Testis (tissue), 3 donors: ENCODE data around the gene FHIT. TPM values are rescaled to one million over a fixed set of nuclear protein-coding genes. Genes with fewer than 3 reads are reported as not detected.

ENCODE experiments used
- DNase-seq: peaks from one replicate; pipeline ENCODE4 v3.0.0-alpha.2; 2019
- H3K27ac ChIP-seq, 2 donors: fragments of 200-600 bp; sonication (generic); one replicate each; pipeline ENCODE4 v1.5.1; 2019
- H3K27me3 ChIP-seq: fragments of 200-600 bp; sonication (generic); one replicate; pipeline ENCODE4 v1.5.1; 2019
- H3K36me3 ChIP-seq: fragments of 200-600 bp; sonication (generic); one replicate; pipeline ENCODE4 v1.5.1; 2017; ENCODE audit warnings: low read depth; ENCODE audit errors: missing control alignments
- H3K4me1 ChIP-seq: fragments of 200-600 bp; sonication (generic); one replicate; pipeline ENCODE4 v1.5.1; 2019
- H3K4me3 ChIP-seq, 2 donors: fragments of 200-600 bp; sonication (generic); one replicate each; pipeline ENCODE4 v1.5.1; 2017 to 2019
- H3K9me3 ChIP-seq: fragments of 200-600 bp; sonication (generic); one replicate; pipeline ENCODE4 v1.5.1; 2017
- POLR2A ChIP-seq: fragments of 450-650 bp; IDR thresholded peaks from one replicate; pipeline ENCODE4 v1.6.1; 2017; ENCODE audit warnings: antibody characterized with exemption, mild to moderate bottlenecking, moderate library complexity
- WGBS, 2 donors: methylation state at CpG; one replicate each; pipeline ENCODE4 v1.1.5; 2018; 5-methylcytosine and 5-hydroxymethylcytosine counted together
- intact Hi-C: fragments of 100-400 bp; cut with DNase I; formaldehyde crosslinking; loops from one replicate; pipeline ENCODE4 v1.15.1; 2023; ENCODE audit warnings: low total_unique reads
- polyA plus RNA-seq: library from polyadenylated mRNA; stranded (reverse); fragments of 350-450 nt; fragmentation: Illumina TruSeq; extraction: RNeasy Lipid Tissue Mini Kit (QIAGEN cat#74804); gene quantifications from one replicate; pipeline ENCODE4 v1.2.3, GENCODE V29; 2014; ENCODE audit warnings: low read depth, low replicate concordance; ENCODE audit not compliant: insufficient read depth
- total RNA-seq, 2 donors: library from RNA; depleted of rRNA; stranded (reverse); fragments of >200 nt; gene quantifications; one replicate each; pipeline ENCODE4 v1.2.3, GENCODE V29; 2016
- TF ChIP-seq, protein P1 (sequence below), 3 experiments: fragments of 450-650 bp in 2 of 3; fragments of 200-600 bp in 1 of 3; sonication (generic) in 1 of 3; IDR thresholded peaks; one replicate each; pipeline ENCODE4 v1.5.1; 2016 to 2019; ENCODE audit warnings: antibody characterized with exemption in 3 of 3, mild to moderate bottlenecking in 2 of 3, moderate library complexity in 1 of 3

The FHIT gene
- total and polyA plus RNA-seq, 3 donors from 2014 or later: 10.1 to 29.6 (median 15.5) TPM

DNA sequence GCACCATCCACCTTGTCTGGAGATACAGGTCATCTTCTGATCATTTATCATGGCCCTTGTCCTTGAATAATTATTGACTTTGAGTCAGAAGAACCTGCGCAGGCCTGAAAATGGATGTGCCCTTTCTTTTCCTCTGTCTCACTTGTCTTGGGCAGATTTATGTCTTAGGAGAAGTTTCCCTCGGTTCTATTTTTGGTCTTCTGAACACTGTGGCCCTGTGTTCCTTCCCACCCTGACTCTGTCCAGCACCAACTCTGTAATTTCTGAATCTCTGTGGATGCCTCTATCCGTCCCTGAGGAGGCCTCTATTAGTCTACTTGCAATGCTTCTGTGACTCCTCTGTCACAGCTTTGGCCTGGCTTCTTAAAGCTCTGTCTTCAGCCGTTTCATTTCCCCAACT, 1520.7 kb downstream of the FHIT start:
- no peaks in the 10 kb centered on the region for H3K27me3 ChIP-seq
- H3K36me3 ChIP-seq: no peaks in the 10 kb centered on the region
- intact Hi-C loops: no loop called here
- 71 to 74% methylated on average over 4 of the region's 4 CpGs for WGBS, 2 donors
- H3K4me1 ChIP-seq: no peaks in the 10 kb centered on the region
- TF ChIP-seq, protein P1, sequence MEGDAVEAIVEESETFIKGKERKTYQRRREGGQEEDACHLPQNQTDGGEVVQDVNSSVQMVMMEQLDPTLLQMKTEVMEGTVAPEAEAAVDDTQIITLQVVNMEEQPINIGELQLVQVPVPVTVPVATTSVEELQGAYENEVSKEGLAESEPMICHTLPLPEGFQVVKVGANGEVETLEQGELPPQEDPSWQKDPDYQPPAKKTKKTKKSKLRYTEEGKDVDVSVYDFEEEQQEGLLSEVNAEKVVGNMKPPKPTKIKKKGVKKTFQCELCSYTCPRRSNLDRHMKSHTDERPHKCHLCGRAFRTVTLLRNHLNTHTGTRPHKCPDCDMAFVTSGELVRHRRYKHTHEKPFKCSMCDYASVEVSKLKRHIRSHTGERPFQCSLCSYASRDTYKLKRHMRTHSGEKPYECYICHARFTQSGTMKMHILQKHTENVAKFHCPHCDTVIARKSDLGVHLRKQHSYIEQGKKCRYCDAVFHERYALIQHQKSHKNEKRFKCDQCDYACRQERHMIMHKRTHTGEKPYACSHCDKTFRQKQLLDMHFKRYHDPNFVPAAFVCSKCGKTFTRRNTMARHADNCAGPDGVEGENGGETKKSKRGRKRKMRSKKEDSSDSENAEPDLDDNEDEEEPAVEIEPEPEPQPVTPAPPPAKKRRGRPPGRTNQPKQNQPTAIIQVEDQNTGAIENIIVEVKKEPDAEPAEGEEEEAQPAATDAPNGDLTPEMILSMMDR (IDR thresholded peaks at IDR 0.05): no peak
- TF ChIP-seq POLR2A: no peak
- no peak overlapping the region for H3K4me3 ChIP-seq
- DNase-seq: no peak
- H3K9me3 ChIP-seq: no peaks in the 10 kb centered on the region
- H3K27ac ChIP-seq: no peak overlapping the region

DNA sequence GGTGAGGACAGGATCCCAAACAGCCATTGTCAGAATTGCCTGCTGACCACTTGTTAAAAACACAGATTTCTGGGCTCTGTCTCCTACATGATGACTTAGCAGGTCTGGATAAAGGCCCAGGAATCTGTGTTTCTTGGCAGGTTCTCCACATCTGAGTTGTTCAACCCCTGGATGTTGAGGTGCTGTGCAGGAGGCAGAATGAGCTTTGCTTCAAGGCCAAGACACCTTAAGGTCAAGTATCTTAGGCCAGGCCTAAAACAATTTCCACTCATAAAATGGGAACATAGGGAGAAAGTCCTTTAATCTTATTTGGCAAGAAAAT, 1522.7 kb downstream of the FHIT start:
- H3K36me3 ChIP-seq: no peaks in the 10 kb centered on the region

DNA sequence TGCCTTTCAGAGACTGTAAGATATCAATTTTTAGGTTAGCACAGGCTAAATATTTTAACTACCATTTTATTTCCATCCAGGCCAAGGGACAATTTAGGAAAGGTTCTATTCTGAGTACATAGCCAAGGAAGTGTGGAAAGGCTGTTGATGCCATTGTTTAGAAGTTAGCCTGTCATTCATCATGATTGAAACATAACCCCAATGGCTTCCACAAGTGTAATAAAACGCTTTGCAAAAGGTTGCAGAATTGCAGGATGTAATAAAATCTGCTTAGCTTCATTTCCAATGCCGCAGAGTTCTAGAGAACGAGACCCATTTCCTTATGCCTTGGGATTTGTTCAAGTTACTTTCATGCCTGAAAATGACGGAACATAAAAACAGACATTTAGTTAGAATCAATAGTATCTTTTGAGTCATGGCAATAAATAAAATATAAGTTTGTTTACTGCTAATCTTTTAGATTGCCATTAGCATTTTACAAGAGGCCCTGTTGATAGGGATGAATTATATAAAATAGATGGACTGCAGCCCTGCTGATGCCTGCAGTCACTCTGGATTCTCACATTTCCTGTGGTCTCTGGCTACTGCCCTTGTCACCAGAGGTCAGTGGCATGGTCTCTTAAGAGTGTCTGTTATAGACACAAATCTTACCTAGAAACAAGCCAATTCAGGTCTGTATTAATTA, 1523.2 kb downstream of the FHIT start:
- Histone ChIP-seq H3K4me3 (no peak overlapping the region), H3K27ac (no peak overlapping the region), H3K36me3 (no peaks in the 10 kb centered on the region), H3K27me3 (no peaks in the 10 kb centered on the region), H3K9me3 (no peaks in the 10 kb centered on the region), H3K4me1 (no peaks in the 10 kb centered on the region)
- intact Hi-C loops: no loop called here
- no peak for DNase-seq
- no peak for TF ChIP-seq POLR2A
- TF ChIP-seq, protein P1 (IDR thresholded peaks at IDR 0.05): no peak
- 87 to 89% methylated on average over 4 of the region's 4 CpGs for WGBS, 2 donors

More for the DNA sequence above, 1522.7 kb downstream of the FHIT start:
- intact Hi-C loops: no loop called here
- Histone ChIP-seq H3K27me3 (no peaks in the 10 kb centered on the region), H3K27ac (no peak overlapping the region), H3K4me3 (no peak overlapping the region), H3K4me1 (no peaks in the 10 kb centered on the region), H3K9me3 (no peaks in the 10 kb centered on the region)
- DNase-seq: no peak
- no peak for TF ChIP-seq POLR2A
- TF ChIP-seq, protein P1 (IDR thresholded peaks at IDR 0.05): no peak

DNA sequence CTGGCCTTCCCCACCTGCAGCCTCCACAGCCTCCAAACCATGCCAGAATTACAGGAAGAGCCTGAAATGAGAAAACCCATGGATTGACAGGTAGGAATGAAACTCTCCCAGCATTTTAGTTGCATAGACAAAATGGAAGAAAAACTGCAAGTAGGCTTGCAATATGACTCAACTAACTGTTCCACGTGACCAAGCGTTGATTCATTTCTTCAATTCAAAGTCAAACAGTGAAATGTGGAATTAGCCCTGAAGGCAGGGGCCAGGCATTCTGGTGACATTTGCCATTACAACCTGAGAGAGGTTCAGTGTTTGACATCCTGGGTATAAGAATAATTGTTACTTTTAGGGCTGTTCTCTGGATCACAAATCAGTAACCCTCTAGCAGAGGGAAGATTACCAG, 1525.0 kb downstream of the FHIT start:
- no peak for DNase-seq
- intact Hi-C loops: no loop called here
- Histone ChIP-seq H3K27ac (no peak overlapping the region), H3K4me1 (no peaks in the 10 kb centered on the region), H3K36me3 (no peaks in the 10 kb centered on the region), H3K27me3 (no peaks in the 10 kb centered on the region), H3K9me3 (no peaks in the 10 kb centered on the region), H3K4me3 (no peak overlapping the region)
- WGBS, 2 donors: 96 to 100% methylated on average over 2 of the region's 2 CpGs
- TF ChIP-seq, protein P1 (IDR thresholded peaks at IDR 0.05): no peak
- TF ChIP-seq POLR2A: no peak

DNA sequence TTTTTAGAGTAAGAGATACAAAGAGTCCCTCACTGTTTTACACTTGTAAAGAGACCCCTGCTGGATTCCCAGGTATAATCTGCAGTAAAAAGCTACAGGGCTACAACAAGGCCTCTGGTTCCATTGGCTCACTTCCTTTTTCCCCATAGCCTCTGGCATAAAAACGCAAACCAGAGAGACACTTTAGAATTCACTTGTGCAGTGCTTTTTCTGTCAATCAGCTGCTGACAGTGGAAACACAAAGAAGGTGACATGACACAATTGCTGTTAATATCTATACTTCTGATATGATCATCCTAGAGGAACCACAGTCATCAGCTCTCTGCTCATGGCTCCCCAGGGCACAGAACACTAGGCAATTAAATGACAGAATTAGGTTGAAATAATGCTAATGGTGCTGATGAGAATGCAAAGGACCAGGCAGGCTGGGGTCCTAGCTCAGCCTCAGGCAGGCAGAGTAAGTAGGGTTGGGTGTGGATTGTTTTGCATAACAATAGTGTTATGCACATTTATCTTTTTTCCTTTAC, 1533.5 kb downstream of the FHIT start:
- WGBS, 2 donors: 70 to 82% methylated on average over 1 of the region's 1 CpG
- no peak for DNase-seq
- H3K27ac ChIP-seq: no peak overlapping the region

More for the DNA sequence above, 1533.5 kb downstream of the FHIT start:
- no peak for TF ChIP-seq POLR2A
- TF ChIP-seq, protein P1 (IDR thresholded peaks at IDR 0.05): no peak
- no peaks in the 10 kb centered on the region for H3K9me3 ChIP-seq
- intact Hi-C loops: no loop called here
- no peaks in the 10 kb centered on the region for H3K4me1 ChIP-seq
- H3K27me3 ChIP-seq: no peaks in the 10 kb centered on the region
- H3K36me3 ChIP-seq: no peaks in the 10 kb centered on the region
- no peak overlapping the region for H3K4me3 ChIP-seq
